Measurements from ENCODE around the gene AZU1.
A peak's percentile ranks its signal among the peaks of the same experiment; 100 is the strongest.
"Not testable (repeated sequence)": the region's sequence is repeated elsewhere in the genome, so short reads cannot be mapped to it uniquely, and the experiment has no call there.

The AZU1 gene

GRCh38 chr19:871446-872265, 44.0 kb downstream of the AZU1 start:
- Histone ChIP-seq H3K27ac (ENCODE audit: low read depth, low read length) (peak overlapping the region; percentile 61), H3K27me3 (ENCODE audit: control insufficient read depth, insufficient read depth, low read length) (no peaks in the 10 kb centered on the region), H3K4me3 (ENCODE audit: low read depth, low read length) (no peak overlapping the region), H3K4me1 (ENCODE audit: control insufficient read depth, insufficient read depth, low read length) (peaks cover 9% of the 10 kb centered on the region), H3K9me3 (ENCODE audit: control insufficient read depth, insufficient read depth, low read length) (no peaks in the 10 kb centered on the region), H3K9ac (ENCODE audit: low read depth, low read length) (no peak overlapping the region), H3K36me3 (ENCODE audit: control insufficient read depth, insufficient read depth, low read length) (peaks cover 45% of the 10 kb centered on the region)

GRCh38 chr19:872266-872951, 44.8 kb downstream of the AZU1 start:
- Histone ChIP-seq H3K9ac (ENCODE audit: low read depth, low read length) (no peak overlapping the region), H3K27me3 (ENCODE audit: control insufficient read depth, insufficient read depth, low read length) (no peaks in the 10 kb centered on the region), H3K27ac (ENCODE audit: low read depth, low read length) (peak overlapping the region; percentile 61), H3K9me3 (ENCODE audit: control insufficient read depth, insufficient read depth, low read length) (no peaks in the 10 kb centered on the region), H3K4me3 (ENCODE audit: low read depth, low read length) (no peak overlapping the region), H3K36me3 (ENCODE audit: control insufficient read depth, insufficient read depth, low read length) (peaks cover 51% of the 10 kb centered on the region), H3K4me1 (ENCODE audit: control insufficient read depth, insufficient read depth, low read length) (peaks cover 3% of the 10 kb centered on the region)

- Histone ChIP-seq H3K4me3 (ENCODE audit: low read depth, low read length) (no peak overlapping the region), H3K9ac (ENCODE audit: low read depth, low read length) (no peak overlapping the region), H3K36me3 (ENCODE audit: control insufficient read depth, insufficient read depth, low read length) (peaks cover 46% of the 10 kb centered on the region), H3K4me1 (ENCODE audit: control insufficient read depth, insufficient read depth, low read length) (no peaks in the 10 kb centered on the region), H3K27ac (ENCODE audit: low read depth, low read length) (no peak overlapping the region), H3K27me3 (ENCODE audit: control insufficient read depth, insufficient read depth, low read length) (no peaks in the 10 kb centered on the region), H3K9me3 (ENCODE audit: control insufficient read depth, insufficient read depth, low read length) (no peaks in the 10 kb centered on the region)
These were observed 45.4 kb downstream of the AZU1 start for GRCh38 chr19:873084-873483.

DNA sequence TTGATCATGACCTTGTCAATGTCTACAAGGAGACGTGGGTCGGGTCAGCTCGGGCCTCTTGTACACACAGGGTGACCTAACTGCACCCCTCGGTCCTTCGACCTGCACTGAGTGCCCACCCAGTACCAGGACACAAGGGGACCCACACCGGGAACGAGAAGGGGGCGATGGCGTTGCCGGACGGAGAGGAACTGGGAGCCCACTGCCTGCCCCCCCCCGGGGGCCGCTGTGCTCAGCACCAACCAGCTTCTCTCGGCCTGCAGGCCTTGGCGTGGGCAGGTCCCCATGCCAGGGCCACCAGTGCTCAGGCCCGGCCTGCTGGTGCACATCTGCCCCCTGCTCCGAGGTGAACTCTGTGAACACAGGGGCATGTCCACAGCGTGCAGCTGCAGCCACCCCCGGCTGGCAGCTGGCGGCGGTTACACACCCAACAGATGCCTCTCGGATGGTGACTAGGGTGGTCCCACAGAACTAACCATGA, 46.0 kb downstream of the AZU1 start:
- Histone ChIP-seq H3K4me3 (ENCODE audit: low read depth, low read length) (no peak overlapping the region), H3K4me1 (ENCODE audit: control insufficient read depth, insufficient read depth, low read length) (no peaks in the 10 kb centered on the region), H3K9me3 (ENCODE audit: control insufficient read depth, insufficient read depth, low read length) (no peaks in the 10 kb centered on the region), H3K27ac (ENCODE audit: low read depth, low read length) (no peak overlapping the region), H3K27me3 (ENCODE audit: control insufficient read depth, insufficient read depth, low read length) (no peaks in the 10 kb centered on the region), H3K9ac (ENCODE audit: low read depth, low read length) (no peak overlapping the region), H3K36me3 (ENCODE audit: control insufficient read depth, insufficient read depth, low read length) (peaks cover 40% of the 10 kb centered on the region)

GRCh38 chr19:875265-875879, 47.7 kb downstream of the AZU1 start:
- Histone ChIP-seq H3K27me3 (ENCODE audit: control insufficient read depth, insufficient read depth, low read length) (no peaks in the 10 kb centered on the region), H3K4me1 (ENCODE audit: control insufficient read depth, insufficient read depth, low read length) (no peaks in the 10 kb centered on the region), H3K4me3 (ENCODE audit: low read depth, low read length) (no peak overlapping the region), H3K9me3 (ENCODE audit: control insufficient read depth, insufficient read depth, low read length) (no peaks in the 10 kb centered on the region), H3K9ac (ENCODE audit: low read depth, low read length) (no peak overlapping the region), H3K27ac (ENCODE audit: low read depth, low read length) (no peak overlapping the region), H3K36me3 (ENCODE audit: control insufficient read depth, insufficient read depth, low read length) (peaks cover 29% of the 10 kb centered on the region)

DNA sequence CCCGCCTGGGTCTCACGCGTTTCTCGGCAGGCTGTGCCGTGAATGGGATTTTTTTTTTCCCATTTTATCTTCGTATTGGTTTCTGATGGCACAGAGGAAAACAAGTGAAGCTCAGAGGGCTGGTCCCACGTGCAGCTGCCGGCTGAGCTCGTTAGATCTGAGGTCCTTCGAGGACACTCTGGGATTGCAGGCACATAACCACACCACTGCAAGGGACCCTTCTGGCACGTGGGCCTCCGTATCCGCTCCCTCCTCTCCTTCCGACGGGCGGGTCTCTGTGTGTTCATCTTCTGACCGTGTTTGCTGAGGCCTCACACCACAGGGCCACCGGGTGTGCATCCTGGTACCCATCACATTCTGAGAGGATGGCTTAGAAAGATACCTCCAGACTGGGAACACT, 48.5 kb downstream of the AZU1 start:
- no peaks in the 10 kb centered on the region for H3K27me3 ChIP-seq (ENCODE audit: control insufficient read depth, insufficient read depth, low read length)
- H3K27ac ChIP-seq (ENCODE audit: low read depth, low read length): no peak overlapping the region
- H3K4me1 ChIP-seq (ENCODE audit: control insufficient read depth, insufficient read depth, low read length): no peaks in the 10 kb centered on the region
- H3K4me3 ChIP-seq (ENCODE audit: low read depth, low read length): no peak overlapping the region
- no peaks in the 10 kb centered on the region for H3K9me3 ChIP-seq (ENCODE audit: control insufficient read depth, insufficient read depth, low read length)
- peaks cover 30% of the 10 kb centered on the region for H3K36me3 ChIP-seq (ENCODE audit: control insufficient read depth, insufficient read depth, low read length)
- H3K9ac ChIP-seq (ENCODE audit: low read depth, low read length): no peak overlapping the region

- Histone ChIP-seq H3K27me3 (ENCODE audit: control insufficient read depth, insufficient read depth, low read length) (no peaks in the 10 kb centered on the region), H3K36me3 (ENCODE audit: control insufficient read depth, insufficient read depth, low read length) (peaks cover 37% of the 10 kb centered on the region), H3K27ac (ENCODE audit: low read depth, low read length) (no peak overlapping the region), H3K4me3 (ENCODE audit: low read depth, low read length) (no peak overlapping the region), H3K4me1 (ENCODE audit: control insufficient read depth, insufficient read depth, low read length) (no peaks in the 10 kb centered on the region), H3K9me3 (ENCODE audit: control insufficient read depth, insufficient read depth, low read length) (no peaks in the 10 kb centered on the region), H3K9ac (ENCODE audit: low read depth, low read length) (no peak overlapping the region)
These were observed 49.2 kb downstream of the AZU1 start for GRCh38 chr19:876780-877314.

DNA sequence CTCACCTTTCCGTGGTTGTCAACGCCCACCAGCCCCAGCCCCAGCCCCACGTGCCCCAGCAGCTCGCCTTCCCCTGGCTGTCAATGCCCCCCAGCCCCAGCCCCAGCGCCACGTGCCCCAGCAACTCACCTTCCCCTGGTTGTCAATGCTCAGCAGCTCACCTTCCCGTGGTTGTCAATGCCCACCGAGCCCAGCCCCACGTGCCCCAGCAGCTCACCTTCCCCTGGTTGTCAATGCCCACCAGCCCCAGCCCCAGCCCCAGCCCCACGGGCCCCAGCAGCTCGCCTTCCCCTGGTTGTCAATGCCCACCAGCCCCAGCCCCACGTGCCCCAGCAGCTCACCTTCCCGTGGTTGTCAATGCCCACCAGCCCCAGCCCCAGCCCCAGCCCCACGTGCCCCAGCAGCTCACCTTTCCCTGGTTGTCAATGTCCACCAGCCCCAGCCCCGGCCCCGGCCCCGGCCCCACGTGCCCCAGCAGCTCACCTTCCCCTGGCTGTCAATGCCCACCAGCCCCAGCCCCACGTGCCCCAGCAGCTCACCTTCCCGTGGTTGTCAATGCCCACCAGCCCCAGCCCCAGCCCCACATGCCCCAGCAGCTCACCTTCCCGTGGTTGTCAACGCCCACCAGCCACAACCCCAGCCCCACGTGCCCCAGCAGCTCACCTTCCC, 50.5 kb downstream of the AZU1 start:
- H3K4me3 ChIP-seq (ENCODE audit: low read depth, low read length); H3K4me1 ChIP-seq (ENCODE audit: control insufficient read depth, insufficient read depth, low read length); H3K9ac ChIP-seq (ENCODE audit: low read depth, low read length); H3K9me3 ChIP-seq (ENCODE audit: control insufficient read depth, insufficient read depth, low read length); H3K27ac ChIP-seq (ENCODE audit: low read depth, low read length); H3K27me3 ChIP-seq (ENCODE audit: control insufficient read depth, insufficient read depth, low read length): not testable (repeated sequence)
- H3K36me3 ChIP-seq (ENCODE audit: control insufficient read depth, insufficient read depth, low read length): peaks cover 46% of the 10 kb centered on the region

DNA sequence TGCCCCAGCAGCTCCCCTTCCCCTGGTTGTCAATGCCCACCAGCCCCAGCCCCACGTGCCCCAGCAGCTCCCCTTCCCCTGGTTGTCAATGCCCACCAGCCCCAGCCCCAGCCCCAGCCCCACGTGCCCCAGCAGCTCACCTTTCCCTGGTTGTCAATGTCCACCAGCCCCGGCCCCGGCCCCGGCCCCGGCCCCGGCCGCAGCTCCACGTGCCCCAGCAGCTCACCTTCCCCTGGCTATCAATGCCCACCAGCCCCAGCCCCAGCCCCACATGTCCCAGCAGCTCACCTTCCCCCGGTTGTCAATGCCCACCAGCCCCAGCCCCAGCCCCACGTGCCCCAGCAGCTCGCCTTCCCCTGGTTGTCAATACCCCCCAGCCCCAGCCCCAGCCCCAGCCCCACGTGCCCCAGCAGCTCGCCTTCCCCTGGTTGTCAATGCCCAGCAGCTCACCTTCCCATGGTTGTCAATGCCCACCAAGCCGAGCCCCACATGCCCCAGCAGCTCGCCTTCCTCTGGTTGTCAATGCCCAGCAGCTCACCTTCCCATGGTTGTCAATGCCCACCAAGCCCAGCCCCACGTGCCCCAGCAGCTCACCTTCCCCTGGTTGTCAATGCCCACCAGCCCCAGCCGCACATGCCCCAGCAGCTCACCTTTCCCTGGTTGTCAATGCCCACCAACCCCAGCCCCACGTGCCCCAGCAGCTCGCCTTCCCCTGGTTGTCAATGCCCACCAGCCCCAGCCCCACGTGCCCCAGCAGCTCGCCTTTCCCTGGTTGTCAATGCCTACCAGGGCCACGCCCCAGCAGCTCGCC, 51.3 kb downstream of the AZU1 start:
- H3K36me3 ChIP-seq (ENCODE audit: control insufficient read depth, insufficient read depth, low read length): peaks cover 50% of the 10 kb centered on the region
- H3K27ac ChIP-seq (ENCODE audit: low read depth, low read length); H3K9ac ChIP-seq (ENCODE audit: low read depth, low read length); H3K4me1 ChIP-seq (ENCODE audit: control insufficient read depth, insufficient read depth, low read length); H3K9me3 ChIP-seq (ENCODE audit: control insufficient read depth, insufficient read depth, low read length); H3K4me3 ChIP-seq (ENCODE audit: low read depth, low read length); H3K27me3 ChIP-seq (ENCODE audit: control insufficient read depth, insufficient read depth, low read length): not testable (repeated sequence)
